B cell (primary cell): ENCODE results near the gene RPTOR. TPM values are rescaled to one million over a fixed set of nuclear protein-coding genes. Genes with fewer than 3 reads are reported as not detected.

Experiments
- ATAC-seq: fragments of 200-7000 bp; cut with Tn5 transposase; one replicate; pipeline ENCODE4 v1.10.0; 2021; ENCODE audit warnings: low read depth, mild to moderate bottlenecking, moderate number of reproducible peaks, moderate library complexity
- CTCF ChIA-PET: fragments of 350-600 bp; sonication (Branson Sonifier 250); formaldehyde crosslinking; loops from one replicate; lab custom pipeline; 2021; ENCODE audit warnings: antibody characterized with exemption, inconsistent platforms; lab: Charles Lee
- POLR2A ChIA-PET: fragments of 350-600 bp; sonication (Branson Sonifier 250); formaldehyde crosslinking; loops from one replicate; lab custom pipeline; 2021; ENCODE audit warnings: antibody characterized with exemption; lab: Charles Lee
- DNase-seq: peaks from one replicate; pipeline ENCODE4 v3.0.0; 2013
- H2AFZ ChIP-seq: 2 replicates; pipeline ENCODE4 v1.6.1; 2012; ENCODE audit warnings: mild to moderate bottlenecking, low read depth, low read length; ENCODE audit not compliant: insufficient read depth, poor library complexity, severe bottlenecking
- H3K27ac ChIP-seq, 2 donors: 1 replicate in 1 of 2; 2 replicates in 1 of 2; pipeline ENCODE4 v1.5.1; 2012 to 2013; ENCODE audit warnings: low read length in 2 of 2, mild to moderate bottlenecking in 2 of 2, moderate library complexity in 1 of 2
- H3K27me3 ChIP-seq, 4 experiments: fragments of 200-600 bp in 1 of 4; sonication (generic) in 1 of 4; replicated peaks in 1 of 4; 1 replicate in 2 of 4; 2 replicates in 2 of 4; pipeline versions ENCODE4 v1.6.1 to v1.7.0; 2013 to 2016; ENCODE audit warnings: low read length in 3 of 4, mild to moderate bottlenecking in 2 of 4, mixed read lengths in 1 of 4, moderate library complexity in 1 of 4; ENCODE audit not compliant: insufficient read depth in 4 of 4, control insufficient read depth in 3 of 4; ENCODE audit errors: control extremely low read depth in 1 of 4
- H3K36me3 ChIP-seq, 2 experiments: replicated peaks in 1 of 2; 1 replicate in 1 of 2; 2 replicates in 1 of 2; pipeline versions ENCODE4 v1.6.1 to v1.7.1; 2013; ENCODE audit warnings: low read length in 1 of 2; ENCODE audit not compliant: insufficient read depth in 2 of 2, control insufficient read depth in 1 of 2; ENCODE audit errors: control extremely low read depth in 1 of 2, extremely low read depth in 1 of 2
- H3K4me1 ChIP-seq, 2 donors: fragments of 200-600 bp in 1 of 2; sonication (generic) in 1 of 2; 1 replicate in 1 of 2; 2 replicates in 1 of 2; pipeline versions ENCODE4 v1.5.1 to v1.6.1; 2013 to 2017; ENCODE audit warnings: low read length in 2 of 2; ENCODE audit not compliant: control insufficient read depth in 2 of 2, insufficient read depth in 2 of 2
- H3K4me2 ChIP-seq: replicated peaks from 2 replicates; pipeline ENCODE3; 2012; ENCODE audit warnings: mild to moderate bottlenecking, low read depth, low read length; ENCODE audit not compliant: poor library complexity, severe bottlenecking
- H3K4me3 ChIP-seq, 5 experiments: fragments of 200-600 bp in 1 of 5; sonication (generic) in 1 of 5; 1 replicate in 3 of 5; 2 replicates in 2 of 5; pipeline versions ENCODE4 v1.5.1 to v1.7.0; 2011 to 2016; ENCODE audit warnings: low read length in 4 of 5, mild to moderate bottlenecking in 4 of 5, low read depth in 2 of 5, control low read depth in 1 of 5, moderate library complexity in 1 of 5; ENCODE audit not compliant: insufficient read depth in 1 of 5; ENCODE audit errors: control extremely low read depth in 1 of 5, extremely low read depth in 1 of 5
- H3K79me2 ChIP-seq: fragments of 200-600 bp; sonication (generic); one replicate; pipeline ENCODE4 v1.6.0; 2016; ENCODE audit warnings: low read length; ENCODE audit not compliant: control insufficient read depth, insufficient read depth
- H3K9ac ChIP-seq: fragments of 200-600 bp; sonication (generic); 2 replicates; pipeline ENCODE4 v1.6.1; 2017; ENCODE audit warnings: mild to moderate bottlenecking, low read length, moderate library complexity
- H3K9me3 ChIP-seq, 3 donors: one replicate each; pipeline versions ENCODE4 v1.6.1 to v1.7.1; 2013; ENCODE audit warnings: low read length in 2 of 3; ENCODE audit not compliant: control insufficient read depth in 2 of 3, insufficient read depth in 1 of 3; ENCODE audit errors: control extremely low read depth in 1 of 3
- H4K20me1 ChIP-seq: 2 replicates; pipeline ENCODE4 v1.6.0; 2012; ENCODE audit warnings: mild to moderate bottlenecking, low read length; ENCODE audit not compliant: insufficient read depth, control insufficient read depth, poor library complexity, severe bottlenecking
- H3K27ac Mint-ChIP-seq: one replicate; pipeline ENCODE4 v1.8.0; 2021; ENCODE audit warnings: mixed read lengths
- H3K27me3 Mint-ChIP-seq: one replicate; pipeline ENCODE4 v1.8.0; 2021; ENCODE audit warnings: mixed read lengths
- H3K4me1 Mint-ChIP-seq: one replicate; pipeline ENCODE4 v1.8.0; 2021; ENCODE audit warnings: mixed read lengths
- H3K4me3 Mint-ChIP-seq: one replicate; pipeline ENCODE4 v1.8.0; 2021; ENCODE audit warnings: mixed read lengths
- H3K9me3 Mint-ChIP-seq: one replicate; pipeline ENCODE4 v1.8.0; 2022; ENCODE audit warnings: mixed read lengths; ENCODE audit not compliant: insufficient read depth
- EZH2 ChIP-seq: IDR thresholded peaks from 2 replicates; pipeline ENCODE4 v1.6.1; 2012; ENCODE audit warnings: borderline replicate concordance, low read depth, mild to moderate bottlenecking, moderate library complexity, low read length; ENCODE audit not compliant: insufficient read depth, poor library complexity, severe bottlenecking
- WGBS: methylation state at CpG from one replicate; pipeline ENCODE4 v1.1.5; 2013; ENCODE audit warnings: missing lambda C conversion rate; ENCODE audit not compliant: insufficient coverage; 5-methylcytosine and 5-hydroxymethylcytosine counted together
- intact Hi-C: fragments of 100-400 bp; cut with micrococcal nuclease; formaldehyde crosslinking; loops from one replicate; pipeline ENCODE4 v1.10.0; 2022
- polyA plus RNA-seq: library from polyadenylated mRNA; depleted of rRNA; stranded (reverse); fragments of >200 nt; gene quantifications from 2 replicates; pipeline ENCODE4 v1.2.3, GENCODE V29; 2012
- total RNA-seq, 2 donors: library from RNA; stranded (reverse); fragments of 120-200 nt in 1 of 2; gene quantifications; 1 replicate in 1 of 2; 2 replicates in 1 of 2; pipeline versions ENCODE4 v1.2.3 to v1.2.4, GENCODE V29; 2013 to 2022
- TF ChIP-seq, protein P1 (sequence below): fragments of 200-600 bp; IDR thresholded peaks from one replicate; pipeline ENCODE4 v1.8.0; 2022; ENCODE audit warnings: antibody characterized with exemption, mild to moderate bottlenecking

Gene RPTOR
- total and polyA plus RNA-seq, 2 donors (not counting 1 experiment from before 2014, with no cell fraction given) = 13.4 to 58.8 TPM

DNA sequence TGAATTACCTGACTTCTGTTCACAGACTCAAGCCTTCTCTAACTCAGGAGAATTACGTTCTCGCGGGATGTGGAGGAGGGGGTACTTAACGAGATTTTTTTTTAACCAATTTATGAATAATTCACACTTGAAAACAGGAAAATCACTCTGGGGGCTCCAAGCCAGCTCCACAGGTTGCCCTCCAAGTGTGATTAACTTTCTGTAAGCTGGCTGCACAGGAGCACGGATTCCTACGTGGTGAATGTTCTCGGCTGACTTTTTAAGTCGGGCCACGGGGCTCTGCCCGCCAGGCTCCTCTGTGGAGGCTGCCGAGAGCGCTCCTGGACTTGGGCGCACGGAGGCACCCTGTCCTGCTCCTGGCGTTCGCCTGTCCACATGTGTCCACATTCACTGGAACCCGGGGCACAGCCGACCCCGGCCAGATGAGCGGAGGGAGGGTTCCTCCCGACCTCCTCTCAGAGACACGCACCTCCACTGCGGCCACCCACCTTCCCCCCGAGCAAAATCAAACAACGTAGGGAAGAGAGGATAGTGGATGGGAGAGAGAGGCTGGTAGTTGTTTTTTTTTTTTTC, 299.9 kb downstream of the RPTOR start:
- Histone ChIP-seq H3K9me3 (peaks cover 0 to 7% (median 0%) of the 10 kb centered on the region in 3 donors), H3K27me3 (no peaks in the 10 kb centered on the region), H3K79me2 (no peaks in the 10 kb centered on the region), H3K4me2 (peak overlapping the region; percentile 58), H3K4me1 (peaks cover 35 to 38% of the 10 kb centered on the region in 2 donors), H3K4me3 (no peak overlapping the region), H2AFZ (no peak overlapping the region), H3K9ac (no peak overlapping the region), H3K27ac (no peak overlapping the region), H3K36me3 (peaks cover 0 to 7% of the 10 kb centered on the region in 2 experiments), H4K20me1 (no peaks in the 10 kb centered on the region)
- ChIA-PET POLR2A (no interaction called here), CTCF (no interaction called here)
- ATAC-seq (no peak), DNase-seq (no peak)
- Mint-ChIP-seq H3K27me3 (no peaks in the 10 kb centered on the region), H3K27ac (no peak overlapping the region), H3K4me1 (peaks cover 35% of the 10 kb centered on the region), H3K9me3 (no peaks in the 10 kb centered on the region), H3K4me3 (no peak overlapping the region)
- intact Hi-C loops = no loop called here
- TF ChIP-seq, protein P1, sequence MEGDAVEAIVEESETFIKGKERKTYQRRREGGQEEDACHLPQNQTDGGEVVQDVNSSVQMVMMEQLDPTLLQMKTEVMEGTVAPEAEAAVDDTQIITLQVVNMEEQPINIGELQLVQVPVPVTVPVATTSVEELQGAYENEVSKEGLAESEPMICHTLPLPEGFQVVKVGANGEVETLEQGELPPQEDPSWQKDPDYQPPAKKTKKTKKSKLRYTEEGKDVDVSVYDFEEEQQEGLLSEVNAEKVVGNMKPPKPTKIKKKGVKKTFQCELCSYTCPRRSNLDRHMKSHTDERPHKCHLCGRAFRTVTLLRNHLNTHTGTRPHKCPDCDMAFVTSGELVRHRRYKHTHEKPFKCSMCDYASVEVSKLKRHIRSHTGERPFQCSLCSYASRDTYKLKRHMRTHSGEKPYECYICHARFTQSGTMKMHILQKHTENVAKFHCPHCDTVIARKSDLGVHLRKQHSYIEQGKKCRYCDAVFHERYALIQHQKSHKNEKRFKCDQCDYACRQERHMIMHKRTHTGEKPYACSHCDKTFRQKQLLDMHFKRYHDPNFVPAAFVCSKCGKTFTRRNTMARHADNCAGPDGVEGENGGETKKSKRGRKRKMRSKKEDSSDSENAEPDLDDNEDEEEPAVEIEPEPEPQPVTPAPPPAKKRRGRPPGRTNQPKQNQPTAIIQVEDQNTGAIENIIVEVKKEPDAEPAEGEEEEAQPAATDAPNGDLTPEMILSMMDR = no peak
- over 99% methylated on average over 12 of the region's 25 CpGs for WGBS

DNA sequence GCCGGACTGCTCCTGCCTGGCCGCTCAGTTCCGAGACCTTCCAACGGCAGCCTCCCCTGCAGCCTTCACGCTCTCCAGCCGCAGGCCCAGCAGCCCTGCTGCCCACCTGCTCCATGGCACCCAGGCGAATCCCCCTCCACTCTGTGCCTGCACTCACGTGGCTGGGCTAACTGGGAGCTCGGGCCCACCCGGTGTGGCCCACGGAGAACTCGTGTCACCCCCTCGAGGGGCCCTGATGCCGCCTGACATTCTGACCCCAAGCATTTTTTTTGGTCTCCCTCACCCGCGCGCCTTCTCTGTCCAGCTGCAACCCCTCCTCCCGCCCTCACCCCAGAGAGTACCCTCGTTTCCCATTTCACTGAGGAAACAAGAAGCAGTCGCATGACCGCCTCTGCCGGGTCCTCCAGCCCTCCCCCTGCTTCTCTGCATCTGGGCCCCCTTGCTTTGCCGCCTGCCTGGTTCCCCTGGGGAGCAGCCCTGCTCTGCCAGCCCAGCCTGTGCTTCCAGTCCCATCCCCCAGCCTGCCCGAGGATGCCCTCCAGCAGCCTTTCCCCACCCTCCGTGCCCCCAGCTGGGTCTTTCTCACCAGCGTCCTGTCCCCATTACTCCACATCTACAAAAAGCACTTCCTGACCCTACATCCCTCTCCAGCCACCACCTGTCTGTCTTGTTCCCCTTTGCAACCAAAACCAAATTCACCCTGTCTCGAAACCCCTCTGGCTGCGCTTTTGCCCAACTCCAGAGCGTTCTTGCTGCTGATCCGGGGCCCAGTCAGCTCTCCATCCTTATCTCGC, 300.6 kb downstream of the RPTOR start:
- no peaks in the 10 kb centered on the region for H3K79me2 ChIP-seq
- H3K9ac ChIP-seq = peak overlapping the region; percentile 21
- Mint-ChIP-seq H3K9me3 (no peaks in the 10 kb centered on the region), H3K4me3 (peak overlapping the region; percentile 37), H3K27me3 (no peaks in the 10 kb centered on the region), H3K27ac (peak overlapping the region; percentile 39), H3K4me1 (peaks cover 35% of the 10 kb centered on the region)
- ATAC-seq = peak; percentile 24
- peaks cover 0 to 7% of the 10 kb centered on the region in 2 experiments for H3K36me3 ChIP-seq
- H3K4me2 ChIP-seq = peak overlapping the region; percentile 58
- peaks cover 0 to 3% (median 0%) of the 10 kb centered on the region in 3 donors for H3K9me3 ChIP-seq
- peaks cover 35 to 38% of the 10 kb centered on the region in 2 donors for H3K4me1 ChIP-seq
- intact Hi-C loops = no loop called here
- no peaks in the 10 kb centered on the region for H4K20me1 ChIP-seq
- no peak overlapping the region for H3K27ac ChIP-seq
- no peak overlapping the region for H3K4me3 ChIP-seq
- TF ChIP-seq EZH2 = no peak
- TF ChIP-seq, protein P1 = no peak
- H2AFZ ChIP-seq = no peak overlapping the region
- WGBS = 44% methylated on average over 30 of the region's 31 CpGs
- POLR2A ChIA-PET = no interaction called here
- CTCF ChIA-PET = no interaction called here
- DNase-seq = peak; percentile 31
- H3K27me3 ChIP-seq = no peaks in the 10 kb centered on the region
